Measurements from ENCODE around the gene TDRD12.

GRCh38 chr19:32863841-32864240 lies 144.3 kb downstream of the TDRD12 start:
- no peak for TF ChIP-seq EZH2phosphoT487 (IDR thresholded peaks at IDR 0.05; ENCODE audit: low read depth)
- no peak for TF ChIP-seq CTCF (IDR thresholded peaks at IDR 0.05; ENCODE audit: low read depth, low read length)
